Measurements from ENCODE around the gene EHHADH.

EHHADH gene

DNA sequence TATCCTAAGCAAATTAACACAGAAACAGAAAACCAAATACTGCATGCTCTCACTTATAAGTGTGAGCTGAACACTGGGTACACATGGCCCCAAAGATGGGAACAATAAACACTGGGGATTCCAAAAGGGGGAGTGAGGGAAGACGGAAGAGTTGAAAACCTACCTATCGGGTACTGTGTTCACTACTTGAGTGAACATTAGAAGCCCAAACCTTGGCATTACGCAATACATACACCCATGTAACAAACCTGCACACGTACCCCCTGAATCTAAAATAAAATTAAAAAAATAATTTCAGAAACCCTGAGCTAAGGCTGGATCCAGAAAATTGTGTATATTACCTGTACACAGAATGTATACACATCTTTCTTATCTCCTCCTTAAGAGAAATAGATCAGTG, 58.2 kb downstream of the EHHADH start:
- DNase-seq (ENCODE audit: low read depth), result no peak

GRCh38 chr3:185188816-185189215, 65.0 kb downstream of the EHHADH start:
- no peak for DNase-seq (ENCODE audit: low read depth)

DNA sequence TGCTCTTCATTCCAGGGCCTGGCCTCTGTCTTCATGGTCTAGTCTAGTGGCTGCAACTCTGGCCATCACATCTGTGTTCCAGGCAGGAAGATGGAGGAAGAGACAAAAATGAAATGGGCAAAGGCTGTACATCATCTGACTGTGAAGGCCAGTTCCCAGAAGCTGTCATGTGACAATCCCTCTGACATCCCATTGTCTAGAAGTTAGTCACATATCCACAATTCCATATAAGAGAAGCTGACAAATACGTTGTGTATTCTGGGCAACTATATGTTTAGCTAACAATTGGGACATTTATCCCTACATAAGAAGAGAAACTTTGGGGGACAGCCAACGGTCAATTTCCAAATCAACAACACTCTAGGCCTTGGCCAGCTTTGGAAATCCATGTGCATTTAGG, 66.5 kb downstream of the EHHADH start:
- no peak for DNase-seq (ENCODE audit: low read depth)

DNA sequence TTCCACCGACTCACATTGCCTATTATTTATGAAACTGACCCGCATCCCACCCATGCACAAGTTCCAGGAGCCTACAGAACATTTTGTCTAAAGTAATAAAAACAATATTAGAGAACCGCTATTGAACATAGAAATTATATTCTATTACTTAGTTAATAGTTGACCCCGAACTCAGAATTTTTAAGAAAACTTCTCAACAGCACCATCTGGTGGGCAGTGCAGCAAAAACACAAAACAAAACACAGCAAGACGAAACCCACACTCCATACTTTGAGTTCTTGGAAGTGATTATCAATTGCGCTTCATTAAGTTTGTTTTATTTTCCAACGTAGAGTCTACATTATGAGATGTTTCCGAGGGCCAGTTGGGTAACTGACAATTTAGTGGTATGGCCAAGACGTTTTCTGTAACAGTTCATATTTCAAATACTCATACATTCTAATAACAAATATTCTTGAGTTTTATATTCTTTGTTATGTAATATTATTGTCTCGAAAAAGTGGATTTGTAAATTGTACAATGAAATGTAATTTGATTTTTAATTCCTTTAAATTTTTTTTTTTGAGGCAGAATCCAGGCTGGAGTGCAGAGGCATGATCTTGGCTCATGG, 77.0 kb downstream of the EHHADH start:
- no peak for DNase-seq (ENCODE audit: low read depth)

DNA sequence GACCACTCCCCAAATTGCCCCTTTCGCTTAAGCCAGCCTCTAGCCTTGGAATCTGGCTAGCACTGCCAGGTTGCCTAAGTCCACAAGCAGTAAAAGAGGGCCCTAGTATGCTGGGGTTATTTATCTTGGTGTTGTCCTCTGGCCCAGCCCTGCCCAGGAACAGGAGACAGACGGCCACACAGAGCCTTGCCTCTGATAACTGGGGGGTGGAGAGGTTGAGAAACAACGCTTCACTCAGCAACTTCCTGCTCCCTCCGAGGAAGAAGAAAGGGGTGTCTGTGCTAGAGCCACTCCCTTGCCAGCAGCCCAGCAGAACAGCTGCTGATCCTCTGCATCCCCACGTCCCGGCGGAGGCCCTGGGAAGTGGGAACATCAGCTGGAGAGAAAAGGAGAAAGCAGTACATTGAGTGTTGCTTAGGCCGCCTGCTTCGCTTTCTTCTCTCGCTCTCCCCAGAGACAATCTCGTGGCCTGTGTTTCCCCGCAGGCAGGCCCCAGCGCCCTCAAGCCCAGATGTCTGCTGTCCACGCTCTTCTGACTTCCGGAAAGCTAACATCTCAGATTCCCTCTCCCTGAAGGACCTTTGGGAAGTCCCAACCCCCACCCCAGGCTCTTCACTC, 78.4 kb downstream of the EHHADH start:
- no peak for DNase-seq (ENCODE audit: low read depth)

DNA sequence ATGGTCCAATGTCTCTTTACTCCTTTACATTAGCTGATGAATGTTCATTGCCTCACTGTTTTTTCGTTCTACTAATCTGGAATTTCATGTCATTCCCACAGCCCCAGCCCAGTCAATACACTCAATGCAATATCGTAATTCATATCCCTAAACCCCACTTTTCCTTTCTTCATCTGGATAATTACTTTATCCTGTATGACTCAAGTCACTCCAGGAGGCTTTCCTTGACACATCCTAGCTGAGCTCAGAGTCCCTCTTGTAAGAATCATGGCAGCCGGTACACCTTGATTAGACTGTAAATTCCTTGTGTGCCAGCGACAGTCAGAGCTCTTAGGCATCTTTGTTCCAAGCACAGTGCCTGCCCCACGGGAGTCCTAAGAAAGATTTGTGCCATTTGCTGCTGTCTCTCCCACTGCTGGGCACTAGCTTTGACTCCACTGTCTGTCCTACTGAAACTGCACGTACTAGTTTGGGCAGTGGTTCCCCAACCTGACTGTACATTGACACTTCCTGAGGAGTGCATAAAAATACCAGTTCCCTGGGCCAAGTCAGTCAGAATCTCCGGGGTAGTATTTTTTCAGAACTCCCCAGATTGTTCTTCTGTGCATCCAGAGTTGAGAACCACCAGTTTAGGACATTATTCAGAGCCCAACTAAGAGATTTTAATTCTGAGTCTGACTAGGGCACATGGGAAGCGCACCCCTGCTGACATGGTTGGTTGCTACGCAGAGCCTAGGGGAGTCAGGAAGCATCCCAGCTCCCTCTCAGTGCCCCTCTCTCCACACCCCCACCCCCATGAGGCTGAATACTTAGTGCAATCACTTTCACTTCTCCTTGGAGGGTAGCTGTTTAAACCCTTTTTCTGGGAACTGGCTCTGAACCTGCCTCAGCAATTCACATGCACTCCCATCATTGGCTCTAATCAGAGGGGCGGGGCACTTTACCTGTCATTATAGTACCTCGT, 81.5 kb downstream of the EHHADH start:
- no peak for DNase-seq (ENCODE audit: low read depth)

DNA sequence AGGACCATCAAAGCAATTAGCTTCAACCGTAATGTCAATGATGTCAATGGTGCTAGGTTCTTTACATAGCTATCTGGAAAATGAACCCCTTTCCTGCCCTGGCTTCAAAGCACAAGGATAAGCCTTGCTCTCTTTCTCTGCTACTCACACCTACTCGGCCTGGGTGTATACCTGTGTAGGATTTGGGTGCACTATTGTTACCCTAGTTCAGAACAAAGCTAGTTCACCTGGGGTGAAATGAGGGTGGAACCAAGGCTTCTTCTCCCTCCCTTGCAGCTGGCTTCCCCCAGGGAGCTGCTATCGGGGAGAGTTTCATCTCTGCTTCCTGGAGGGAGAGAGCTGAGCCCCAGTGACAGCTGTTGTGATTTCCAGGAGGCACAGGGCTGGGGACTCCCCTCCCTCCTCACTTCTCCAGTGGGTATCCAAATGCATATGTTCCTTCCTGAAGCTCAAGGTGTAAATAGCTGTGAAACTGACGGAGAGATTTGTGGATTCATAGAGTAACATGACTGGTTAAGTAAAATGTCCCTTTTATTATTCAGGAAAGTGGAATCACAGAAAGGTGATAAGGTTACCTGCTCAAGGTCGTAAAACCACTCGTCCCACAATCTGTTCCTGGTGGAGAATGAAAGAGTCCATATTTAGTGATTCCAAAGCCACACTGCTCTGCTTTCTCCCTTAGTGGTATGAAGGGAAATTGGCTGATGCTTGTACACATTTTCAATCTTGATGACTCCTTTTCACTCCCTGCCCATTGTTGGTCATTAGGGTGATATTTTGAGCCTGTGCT, 89.2 kb downstream of the EHHADH start:
- no peak for DNase-seq (ENCODE audit: low read depth)

DNA sequence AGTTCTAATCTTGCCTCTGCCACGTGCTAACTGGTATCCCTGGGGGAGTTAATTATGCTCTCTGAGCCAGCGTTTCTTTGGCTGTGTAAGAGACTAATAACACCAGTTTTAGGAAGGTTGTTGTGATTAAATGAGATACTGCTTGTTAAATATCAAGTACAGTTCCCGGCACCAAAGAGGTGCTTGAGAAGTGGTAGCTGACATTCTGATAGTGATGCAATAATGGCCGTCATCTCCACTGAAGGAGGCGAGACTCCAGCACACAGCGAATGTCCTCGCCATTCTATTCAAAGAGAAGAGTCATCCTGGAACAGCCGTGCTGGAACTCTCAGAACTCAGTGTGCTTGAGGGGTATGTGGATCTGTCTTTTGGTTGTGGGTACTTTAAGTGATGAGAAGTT, 91.2 kb downstream of the EHHADH start:
- no peak for DNase-seq (ENCODE audit: low read depth)

- no peak for DNase-seq (ENCODE audit: low read depth)
These were observed 92.1 kb downstream of the EHHADH start for GRCh38 chr3:185161761-185162160.

- no peak for DNase-seq (ENCODE audit: low read depth)
These were observed 96.5 kb downstream of the EHHADH start for GRCh38 chr3:185157347-185157746.

- DNase-seq (ENCODE audit: low read depth), result no peak
These were observed 98.2 kb downstream of the EHHADH start for GRCh38 chr3:185155678-185156077.

- DNase-seq (ENCODE audit: low read depth), result no peak
These were observed 99.8 kb downstream of the EHHADH start for GRCh38 chr3:185153861-185154629.

DNA sequence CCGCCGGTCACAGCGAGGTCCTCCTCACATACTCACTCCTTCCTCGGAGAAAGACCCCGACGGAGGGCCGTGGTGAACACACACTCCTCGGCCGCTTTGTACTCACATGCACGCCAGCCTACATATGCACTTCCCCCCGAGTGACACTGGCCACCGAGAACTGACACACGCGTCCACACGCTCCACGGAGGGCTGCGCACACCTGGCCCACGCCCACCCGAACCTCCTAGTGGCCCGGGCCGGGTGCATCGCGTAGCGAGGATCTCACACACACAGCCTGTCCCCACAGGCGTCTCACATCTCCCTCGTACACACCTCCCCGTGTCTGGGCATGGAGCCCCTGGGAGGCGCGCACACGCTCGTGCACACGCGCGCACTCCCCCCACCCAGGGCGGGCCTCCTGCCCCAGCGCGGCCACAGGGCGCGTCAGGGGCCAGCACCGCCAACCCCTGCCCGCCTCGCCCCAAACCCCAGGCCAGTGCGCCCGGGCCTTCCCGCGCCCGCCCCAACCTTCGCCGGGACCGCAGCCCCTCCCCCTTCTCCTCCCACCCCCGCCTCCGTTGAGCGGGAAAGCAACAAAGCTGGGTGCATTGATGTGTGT, 100.6 kb downstream of the EHHADH start:
- DNase-seq (ENCODE audit: low read depth), result no peak

DNA sequence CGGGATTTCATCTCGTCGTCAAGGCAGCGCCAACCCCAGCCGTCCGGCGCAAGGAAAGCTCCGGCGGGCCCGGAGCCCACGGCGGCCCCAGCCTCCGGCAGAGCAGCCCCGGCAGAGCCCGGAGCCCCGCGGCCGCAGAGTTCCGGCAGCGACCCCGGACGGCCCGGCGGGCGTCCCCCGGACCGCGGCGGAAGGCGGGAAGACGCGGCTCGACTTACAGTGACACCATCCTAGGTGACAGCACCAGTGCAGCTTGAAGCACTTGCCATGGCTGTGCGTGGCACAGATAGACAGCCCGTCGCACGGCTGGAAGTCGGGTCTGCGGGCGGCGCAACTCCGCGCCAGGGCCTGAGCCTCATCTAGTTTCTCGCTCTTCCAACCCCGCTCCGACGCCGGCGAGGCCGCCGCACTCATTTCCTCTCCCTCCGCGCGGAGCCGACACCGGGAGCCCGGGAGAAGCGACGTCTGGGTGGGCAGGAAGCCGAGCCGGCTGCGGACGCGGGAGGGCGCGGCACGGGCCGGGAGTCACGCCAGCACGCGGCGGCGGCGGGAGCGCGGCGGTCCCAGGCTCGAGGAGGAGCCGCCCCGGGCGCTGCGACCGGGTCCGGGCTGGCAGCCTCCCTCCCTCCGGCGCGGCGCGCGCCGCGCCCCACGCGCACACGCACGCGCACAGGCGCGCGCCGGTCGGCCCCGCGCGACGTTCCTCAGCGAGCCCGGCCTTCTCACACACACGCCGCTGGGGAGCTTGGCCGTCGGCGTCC, 101.3 kb downstream of the EHHADH start, which contains the start of gene C3orf70:
C3orf70 (minus strand) TSS at position 651 of the 761 bp plus-strand sequence; CDS start at position 414, 237 bp downstream.
- DNase-seq (ENCODE audit: low read depth), result no peak

GRCh38 chr3:185151964-185152409, 101.9 kb downstream of the EHHADH start:
- DNase-seq (ENCODE audit: low read depth), result no peak

DNA sequence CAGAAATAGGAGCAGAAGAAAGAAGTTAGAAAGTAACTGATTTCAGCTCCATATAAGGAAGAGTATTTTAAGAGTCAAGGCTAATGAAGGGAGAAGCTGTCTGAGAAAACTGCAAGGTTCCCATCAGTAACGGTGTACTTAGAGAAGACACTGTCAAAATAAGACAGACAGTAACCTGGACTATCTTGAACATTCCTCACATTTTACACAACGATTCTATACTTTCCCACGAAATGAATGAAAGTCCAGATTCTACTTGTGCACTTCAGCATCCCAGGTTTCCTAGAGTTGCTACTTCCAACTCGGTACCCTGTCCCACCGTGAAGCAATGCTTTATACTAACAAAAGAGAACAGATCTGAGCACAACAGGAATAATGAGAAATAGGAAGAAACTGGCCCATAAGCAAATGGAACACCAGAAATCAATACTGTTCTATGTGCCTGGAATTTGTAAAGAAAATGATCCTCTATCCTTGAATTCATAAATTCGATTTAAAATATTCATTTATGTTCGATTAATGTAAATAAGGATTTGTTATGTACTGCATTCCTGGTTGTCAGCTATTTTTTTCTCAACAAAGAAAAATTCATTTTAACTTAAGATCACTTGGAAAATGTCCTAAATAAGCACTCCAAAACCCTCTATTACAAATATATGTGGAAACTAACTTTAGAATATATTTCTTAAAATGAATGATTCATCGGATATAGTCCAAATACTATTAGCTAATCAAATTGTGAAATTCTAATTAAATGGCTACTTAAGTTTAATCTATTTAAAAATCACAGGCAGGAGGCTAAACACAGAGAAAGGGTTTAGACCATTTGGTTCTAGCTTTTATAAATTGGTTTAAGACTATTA, 102.5 kb downstream of the EHHADH start:
- no peak for DNase-seq (ENCODE audit: low read depth)

DNA sequence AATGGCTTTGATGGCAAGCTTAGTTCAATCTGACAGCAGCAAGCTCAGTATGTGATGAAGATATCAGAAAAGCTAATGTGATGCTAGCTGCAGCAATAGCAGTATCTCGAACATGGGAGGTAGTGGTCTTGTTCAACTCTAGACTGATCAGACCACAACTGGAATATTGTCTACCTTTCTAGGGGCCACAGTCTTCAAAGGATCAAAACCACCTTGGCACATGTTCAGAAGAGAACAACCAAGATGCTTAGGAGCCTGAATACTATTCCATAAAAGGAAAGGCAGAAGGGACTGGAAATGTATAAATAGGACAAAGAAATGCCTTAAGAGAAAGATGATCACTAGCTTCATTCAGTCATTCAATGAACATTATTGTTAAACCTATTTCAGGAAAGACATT, 103.3 kb downstream of the EHHADH start:
- no peak for DNase-seq (ENCODE audit: low read depth)

- no peak for DNase-seq (ENCODE audit: low read depth)
These were observed 104.3 kb downstream of the EHHADH start for GRCh38 chr3:185149591-185149990.

GRCh38 chr3:185145511-185145910, 108.3 kb downstream of the EHHADH start:
- DNase-seq (ENCODE audit: low read depth), result no peak

Data from activated T-helper 1 cell treated with Interleukin-2 at 50 U/mL for 16 hours (primary cell).